ENCODE results near the gene DENND6B. TPM values are rescaled to one million over a fixed set of nuclear protein-coding genes. Genes with fewer than 3 reads are reported as not detected.

DENND6B gene
- total and polyA plus RNA-seq, 2 of the 13 experiments (the other 11 are each of a cell fraction or from before 2014, with no cell fraction given): 0.95 to 3.8 TPM

DNA sequence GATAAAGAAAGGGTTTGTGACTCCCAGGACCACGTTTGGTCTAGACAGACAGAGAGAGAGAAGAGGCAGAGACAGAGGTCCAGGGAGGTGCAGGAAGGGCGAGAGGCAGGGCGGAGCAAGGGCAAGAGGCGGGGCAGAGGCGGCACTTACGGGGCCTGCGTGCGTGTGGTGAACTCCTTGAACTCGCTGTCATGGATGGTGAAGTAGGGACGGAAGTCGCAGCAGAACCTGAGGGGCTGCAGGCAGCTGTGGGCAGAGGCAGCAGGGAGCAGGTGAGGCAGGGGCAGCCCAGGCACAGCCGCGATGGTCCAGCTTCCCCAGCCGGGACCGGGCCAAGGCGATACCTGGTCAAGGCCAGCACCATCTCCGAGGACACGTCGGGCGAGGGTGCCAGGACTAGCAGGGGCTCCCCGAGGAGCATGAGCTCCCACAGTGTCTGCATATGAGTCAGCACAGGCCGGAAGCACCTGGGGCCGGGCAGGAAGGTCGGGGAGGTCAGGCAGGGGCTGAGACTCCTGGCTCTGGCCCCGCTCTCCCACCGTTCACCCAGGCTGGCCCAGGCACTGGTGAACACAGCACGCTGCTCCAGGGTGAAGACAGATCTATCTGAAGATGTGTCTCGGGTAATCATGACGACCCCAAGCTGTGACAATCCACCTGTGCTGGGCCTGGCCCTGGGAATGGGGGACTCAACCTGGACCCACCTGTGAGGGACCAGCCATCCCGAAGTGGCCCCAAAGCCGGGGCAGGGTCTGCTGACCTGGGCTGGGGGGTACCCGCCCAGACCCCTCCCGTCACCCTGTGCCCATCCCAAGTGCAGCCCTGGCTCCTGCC lies 12.1 kb downstream of the DENND6B start (continued):
- TF ChIP-seq MXI1 (IDR thresholded peaks at IDR 0.05; ENCODE audit: borderline replicate concordance, low read depth, low read length) (no peak), ZNF550 (CRISPR knock-in tag; IDR thresholded peaks at IDR 0.05; ENCODE audit: borderline replicate concordance) (no peak), SNAI1 (CRISPR knock-in tag; IDR thresholded peaks at IDR 0.05; ENCODE audit: borderline replicate concordance) (no peak), MAFF (IDR thresholded peaks at IDR 0.05; ENCODE audit: low read depth, low read length) (no peak), ZNF747 (CRISPR knock-in tag; IDR thresholded peaks at IDR 0.05; ENCODE audit: borderline replicate concordance) (no peak), ETV6 (CRISPR knock-in tag; conservative IDR thresholded peaks at IDR 0.05) (no peak), TEAD3 (CRISPR knock-in tag; optimal IDR thresholded peaks at IDR 0.05; ENCODE audit: borderline replicate concordance) (peak; percentile 59), ZEB1 (IDR thresholded peaks at IDR 0.05; ENCODE audit: insufficient replicate concordance, low read depth) (no peak), NPAS2 (CRISPR knock-in tag; IDR thresholded peaks at IDR 0.05; ENCODE audit: borderline replicate concordance) (no peak), ZNF780A (CRISPR knock-in tag; IDR thresholded peaks at IDR 0.05) (no peak)
- TF ChIP-seq, protein P1, sequence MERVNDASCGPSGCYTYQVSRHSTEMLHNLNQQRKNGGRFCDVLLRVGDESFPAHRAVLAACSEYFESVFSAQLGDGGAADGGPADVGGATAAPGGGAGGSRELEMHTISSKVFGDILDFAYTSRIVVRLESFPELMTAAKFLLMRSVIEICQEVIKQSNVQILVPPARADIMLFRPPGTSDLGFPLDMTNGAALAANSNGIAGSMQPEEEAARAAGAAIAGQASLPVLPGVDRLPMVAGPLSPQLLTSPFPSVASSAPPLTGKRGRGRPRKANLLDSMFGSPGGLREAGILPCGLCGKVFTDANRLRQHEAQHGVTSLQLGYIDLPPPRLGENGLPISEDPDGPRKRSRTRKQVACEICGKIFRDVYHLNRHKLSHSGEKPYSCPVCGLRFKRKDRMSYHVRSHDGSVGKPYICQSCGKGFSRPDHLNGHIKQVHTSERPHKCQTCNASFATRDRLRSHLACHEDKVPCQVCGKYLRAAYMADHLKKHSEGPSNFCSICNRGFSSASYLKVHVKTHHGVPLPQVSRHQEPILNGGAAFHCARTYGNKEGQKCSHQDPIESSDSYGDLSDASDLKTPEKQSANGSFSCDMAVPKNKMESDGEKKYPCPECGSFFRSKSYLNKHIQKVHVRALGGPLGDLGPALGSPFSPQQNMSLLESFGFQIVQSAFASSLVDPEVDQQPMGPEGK (CRISPR knock-in tag; IDR thresholded peaks at IDR 0.05): no peak
- TF ChIP-seq, protein P2, sequence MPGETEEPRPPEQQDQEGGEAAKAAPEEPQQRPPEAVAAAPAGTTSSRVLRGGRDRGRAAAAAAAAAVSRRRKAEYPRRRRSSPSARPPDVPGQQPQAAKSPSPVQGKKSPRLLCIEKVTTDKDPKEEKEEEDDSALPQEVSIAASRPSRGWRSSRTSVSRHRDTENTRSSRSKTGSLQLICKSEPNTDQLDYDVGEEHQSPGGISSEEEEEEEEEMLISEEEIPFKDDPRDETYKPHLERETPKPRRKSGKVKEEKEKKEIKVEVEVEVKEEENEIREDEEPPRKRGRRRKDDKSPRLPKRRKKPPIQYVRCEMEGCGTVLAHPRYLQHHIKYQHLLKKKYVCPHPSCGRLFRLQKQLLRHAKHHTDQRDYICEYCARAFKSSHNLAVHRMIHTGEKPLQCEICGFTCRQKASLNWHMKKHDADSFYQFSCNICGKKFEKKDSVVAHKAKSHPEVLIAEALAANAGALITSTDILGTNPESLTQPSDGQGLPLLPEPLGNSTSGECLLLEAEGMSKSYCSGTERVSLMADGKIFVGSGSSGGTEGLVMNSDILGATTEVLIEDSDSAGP (CRISPR knock-in tag; IDR thresholded peaks at IDR 0.05; ENCODE audit: borderline replicate concordance): peak; percentile 4; the same call in 1 of the 2 replicates
- TF ChIP-seq, protein P3, sequence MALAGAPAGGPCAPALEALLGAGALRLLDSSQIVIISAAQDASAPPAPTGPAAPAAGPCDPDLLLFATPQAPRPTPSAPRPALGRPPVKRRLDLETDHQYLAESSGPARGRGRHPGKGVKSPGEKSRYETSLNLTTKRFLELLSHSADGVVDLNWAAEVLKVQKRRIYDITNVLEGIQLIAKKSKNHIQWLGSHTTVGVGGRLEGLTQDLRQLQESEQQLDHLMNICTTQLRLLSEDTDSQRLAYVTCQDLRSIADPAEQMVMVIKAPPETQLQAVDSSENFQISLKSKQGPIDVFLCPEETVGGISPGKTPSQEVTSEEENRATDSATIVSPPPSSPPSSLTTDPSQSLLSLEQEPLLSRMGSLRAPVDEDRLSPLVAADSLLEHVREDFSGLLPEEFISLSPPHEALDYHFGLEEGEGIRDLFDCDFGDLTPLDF (CRISPR knock-in tag; IDR thresholded peaks at IDR 0.05): no peak
- TF ChIP-seq, protein P4, sequence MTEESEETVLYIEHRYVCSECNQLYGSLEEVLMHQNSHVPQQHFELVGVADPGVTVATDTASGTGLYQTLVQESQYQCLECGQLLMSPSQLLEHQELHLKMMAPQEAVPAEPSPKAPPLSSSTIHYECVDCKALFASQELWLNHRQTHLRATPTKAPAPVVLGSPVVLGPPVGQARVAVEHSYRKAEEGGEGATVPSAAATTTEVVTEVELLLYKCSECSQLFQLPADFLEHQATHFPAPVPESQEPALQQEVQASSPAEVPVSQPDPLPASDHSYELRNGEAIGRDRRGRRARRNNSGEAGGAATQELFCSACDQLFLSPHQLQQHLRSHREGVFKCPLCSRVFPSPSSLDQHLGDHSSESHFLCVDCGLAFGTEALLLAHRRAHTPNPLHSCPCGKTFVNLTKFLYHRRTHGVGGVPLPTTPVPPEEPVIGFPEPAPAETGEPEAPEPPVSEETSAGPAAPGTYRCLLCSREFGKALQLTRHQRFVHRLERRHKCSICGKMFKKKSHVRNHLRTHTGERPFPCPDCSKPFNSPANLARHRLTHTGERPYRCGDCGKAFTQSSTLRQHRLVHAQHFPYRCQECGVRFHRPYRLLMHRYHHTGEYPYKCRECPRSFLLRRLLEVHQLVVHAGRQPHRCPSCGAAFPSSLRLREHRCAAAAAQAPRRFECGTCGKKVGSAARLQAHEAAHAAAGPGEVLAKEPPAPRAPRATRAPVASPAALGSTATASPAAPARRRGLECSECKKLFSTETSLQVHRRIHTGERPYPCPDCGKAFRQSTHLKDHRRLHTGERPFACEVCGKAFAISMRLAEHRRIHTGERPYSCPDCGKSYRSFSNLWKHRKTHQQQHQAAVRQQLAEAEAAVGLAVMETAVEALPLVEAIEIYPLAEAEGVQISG (CRISPR knock-in tag; IDR thresholded peaks at IDR 0.05): no peak; the same call in 1 of the 2 replicates
- TF ChIP-seq, protein P5, sequence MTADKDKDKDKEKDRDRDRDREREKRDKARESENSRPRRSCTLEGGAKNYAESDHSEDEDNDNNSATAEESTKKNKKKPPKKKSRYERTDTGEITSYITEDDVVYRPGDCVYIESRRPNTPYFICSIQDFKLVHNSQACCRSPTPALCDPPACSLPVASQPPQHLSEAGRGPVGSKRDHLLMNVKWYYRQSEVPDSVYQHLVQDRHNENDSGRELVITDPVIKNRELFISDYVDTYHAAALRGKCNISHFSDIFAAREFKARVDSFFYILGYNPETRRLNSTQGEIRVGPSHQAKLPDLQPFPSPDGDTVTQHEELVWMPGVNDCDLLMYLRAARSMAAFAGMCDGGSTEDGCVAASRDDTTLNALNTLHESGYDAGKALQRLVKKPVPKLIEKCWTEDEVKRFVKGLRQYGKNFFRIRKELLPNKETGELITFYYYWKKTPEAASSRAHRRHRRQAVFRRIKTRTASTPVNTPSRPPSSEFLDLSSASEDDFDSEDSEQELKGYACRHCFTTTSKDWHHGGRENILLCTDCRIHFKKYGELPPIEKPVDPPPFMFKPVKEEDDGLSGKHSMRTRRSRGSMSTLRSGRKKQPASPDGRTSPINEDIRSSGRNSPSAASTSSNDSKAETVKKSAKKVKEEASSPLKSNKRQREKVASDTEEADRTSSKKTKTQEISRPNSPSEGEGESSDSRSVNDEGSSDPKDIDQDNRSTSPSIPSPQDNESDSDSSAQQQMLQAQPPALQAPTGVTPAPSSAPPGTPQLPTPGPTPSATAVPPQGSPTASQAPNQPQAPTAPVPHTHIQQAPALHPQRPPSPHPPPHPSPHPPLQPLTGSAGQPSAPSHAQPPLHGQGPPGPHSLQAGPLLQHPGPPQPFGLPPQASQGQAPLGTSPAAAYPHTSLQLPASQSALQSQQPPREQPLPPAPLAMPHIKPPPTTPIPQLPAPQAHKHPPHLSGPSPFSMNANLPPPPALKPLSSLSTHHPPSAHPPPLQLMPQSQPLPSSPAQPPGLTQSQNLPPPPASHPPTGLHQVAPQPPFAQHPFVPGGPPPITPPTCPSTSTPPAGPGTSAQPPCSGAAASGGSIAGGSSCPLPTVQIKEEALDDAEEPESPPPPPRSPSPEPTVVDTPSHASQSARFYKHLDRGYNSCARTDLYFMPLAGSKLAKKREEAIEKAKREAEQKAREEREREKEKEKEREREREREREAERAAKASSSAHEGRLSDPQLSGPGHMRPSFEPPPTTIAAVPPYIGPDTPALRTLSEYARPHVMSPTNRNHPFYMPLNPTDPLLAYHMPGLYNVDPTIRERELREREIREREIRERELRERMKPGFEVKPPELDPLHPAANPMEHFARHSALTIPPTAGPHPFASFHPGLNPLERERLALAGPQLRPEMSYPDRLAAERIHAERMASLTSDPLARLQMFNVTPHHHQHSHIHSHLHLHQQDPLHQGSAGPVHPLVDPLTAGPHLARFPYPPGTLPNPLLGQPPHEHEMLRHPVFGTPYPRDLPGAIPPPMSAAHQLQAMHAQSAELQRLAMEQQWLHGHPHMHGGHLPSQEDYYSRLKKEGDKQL (CRISPR knock-in tag; IDR thresholded peaks at IDR 0.05; ENCODE audit: low read depth): no peak

Measured in HepG2 (cell line).